HEK293 (cell line): ENCODE data around the gene CDCA3.

Experiments
- CTCF ChIP-seq: fragments of 450-650 bp; formaldehyde crosslinking; IDR thresholded peaks from 2 replicates; pipeline ENCODE4 v1.5.1; 2016; ENCODE audit warnings: missing biosample characterization, missing genetic modification characterization
- HOXA7 ChIP-seq: sonication (generic); formaldehyde crosslinking; IDR thresholded peaks from 2 replicates; pipeline ENCODE4 v1.8.1; 2022; ENCODE audit warnings: missing genetic modification reagents, borderline replicate concordance
- REPIN1 ChIP-seq: fragments of 450-650 bp; formaldehyde crosslinking; IDR thresholded peaks from 2 replicates; pipeline ENCODE4 v1.5.1; 2017; ENCODE audit warnings: missing biosample characterization, missing genetic modification characterization, low read depth
- TSHZ1 ChIP-seq: fragments of 450-650 bp; formaldehyde crosslinking; IDR thresholded peaks from 2 replicates; pipeline ENCODE4 v1.5.1; 2016; ENCODE audit warnings: missing biosample characterization, missing genetic modification characterization, borderline replicate concordance
- ZFP3 ChIP-seq: fragments of 450-650 bp; formaldehyde crosslinking; IDR thresholded peaks from 2 replicates; pipeline ENCODE4 v1.5.1; 2016; ENCODE audit warnings: low read depth, missing biosample characterization, missing genetic modification characterization
- ZNF292 ChIP-seq: fragments of 450-650 bp; formaldehyde crosslinking; IDR thresholded peaks from 2 replicates; pipeline ENCODE4 v1.5.1; 2016; ENCODE audit warnings: low read depth, missing biosample characterization, missing genetic modification characterization, borderline replicate concordance
- ZNF501 ChIP-seq: fragments of 450-650 bp; formaldehyde crosslinking; IDR thresholded peaks from 2 replicates; pipeline ENCODE4 v1.5.1; 2016; ENCODE audit warnings: missing biosample characterization, missing genetic modification characterization
- ZNF558 ChIP-seq: fragments of 450-650 bp; formaldehyde crosslinking; IDR thresholded peaks from 2 replicates; pipeline ENCODE4 v1.5.1; 2016; ENCODE audit warnings: missing biosample characterization, missing genetic modification characterization
- ZNF747 ChIP-seq: fragments of 450-650 bp; formaldehyde crosslinking; IDR thresholded peaks from 2 replicates; pipeline ENCODE4 v1.5.1; 2016; ENCODE audit warnings: missing biosample characterization, missing genetic modification characterization

- TF ChIP-seq ZNF292 (no peak), CTCF (no peak), TSHZ1 (tag by site-specific recombination) (no peak), ZNF558 (tag by site-specific recombination) (no peak), ZNF501 (tag by site-specific recombination) (no peak), ZNF747 (no peak), REPIN1 (no peak), ZFP3 (no peak), HOXA7 (no peak)
Observed at GRCh38 chr12:6884539-6884938, 33.5 kb upstream of the CDCA3 start.
